Right lobe of liver (tissue), 4 donors: ENCODE measurements around the gene RIMBP2.

Experiments
- CTCF ChIP-seq, 4 donors: fragments of 200-600 bp in 3 of 4; fragments of 450-650 bp in 1 of 4; IDR thresholded peaks; one replicate each; pipeline versions ENCODE4 v1.5.1 to v1.8.0; 2016 to 2022; ENCODE audit warnings: antibody characterized with exemption in 4 of 4, mild to moderate bottlenecking in 2 of 4
- POLR2A ChIP-seq: fragments of 450-650 bp; IDR thresholded peaks from one replicate; pipeline ENCODE4 v1.6.1; 2017; ENCODE audit warnings: antibody characterized with exemption, mild to moderate bottlenecking
- donor health status: DM: no; HTN: no; CAD: no.
- donor health status: DM: no; HTN: no; CAD: no.
- donor health status: DM: no; HTN: yes; CAD: no.

GRCh38 chr12:130497321-130497720 is 218.8 kb downstream of the RIMBP2 start:
- TF ChIP-seq CTCF (IDR thresholded peaks at IDR 0.05) (no peak), POLR2A (no peak)
